H1 (cell line): ENCODE results near the gene PRKCA. TPM values are rescaled to one million over a fixed set of nuclear protein-coding genes. Genes with fewer than 3 reads are reported as not detected.
A peak's percentile ranks its signal among the peaks of the same experiment; 100 is the strongest.

Experiments
- CTCF ChIA-PET: fragments of 300-600 bp; sonication (Branson Sonifier 250); formaldehyde crosslinking; loops from one replicate; lab custom pipeline; 2021; ENCODE audit not compliant: partially characterized antibody; lab: Charles Lee
- POLR2A ChIA-PET: fragments of 300-600 bp; sonication (Branson Sonifier 250); formaldehyde crosslinking; loops from one replicate; lab custom pipeline; 2021; ENCODE audit warnings: inconsistent platforms; ENCODE audit not compliant: partially characterized antibody; lab: Charles Lee
- DNase-seq, 2 experiments: peaks; one replicate each; pipeline versions ENCODE4 v3.0.0 to v3.0.0-alpha.2; 2010 to 2022; ENCODE audit warnings: low spot score in 2 of 2, low read depth in 1 of 2, mixed read lengths in 1 of 2
- FAIRE-seq: peaks from 2 replicates; lab custom pipeline; 2011; peaks lifted over from hg19 to GRCh38; lab: Jason Lieb, UNC
- H2AFZ ChIP-seq: 2 replicates; pipeline ENCODE4 v1.8.1; 2012; ENCODE audit warnings: low read length, inconsistent platforms
- H2AK5ac ChIP-seq: 2 replicates; pipeline ENCODE4 v1.6.1; 2013; ENCODE audit warnings: low read depth, low read length
- H2BK120ac ChIP-seq: replicated peaks from 2 replicates; pipeline ENCODE3; 2013; ENCODE audit warnings: low read depth, low read length, inconsistent platforms
- H2BK12ac ChIP-seq: 2 replicates; pipeline ENCODE4 v1.6.1; 2013; ENCODE audit warnings: low read depth, low read length
- H2BK15ac ChIP-seq: 2 replicates; pipeline ENCODE4 v1.6.1; 2013; ENCODE audit warnings: low read length
- H2BK20ac ChIP-seq: 2 replicates; pipeline ENCODE4 v1.6.1; 2013; ENCODE audit warnings: low read length
- H2BK5ac ChIP-seq: 2 replicates; pipeline ENCODE4 v1.6.1; 2013; ENCODE audit warnings: low read depth, low read length
- H3K14ac ChIP-seq: 2 replicates; pipeline ENCODE4 v1.6.1; 2013; ENCODE audit warnings: inconsistent platforms; ENCODE audit not compliant: insufficient read length
- H3K18ac ChIP-seq: 2 replicates; pipeline ENCODE4 v1.6.1; 2013; ENCODE audit warnings: low read length; ENCODE audit errors: extremely low read depth
- H3K23ac ChIP-seq: 2 replicates; pipeline ENCODE4 v1.6.1; 2013; ENCODE audit warnings: inconsistent platforms; ENCODE audit not compliant: insufficient read length
- H3K23me2 ChIP-seq: 2 replicates; pipeline ENCODE4 v1.6.1; 2013; ENCODE audit warnings: low read depth, low read length
- H3K27ac ChIP-seq: 2 replicates; pipeline ENCODE4 v1.6.1; 2011; ENCODE audit warnings: low read depth, low read length, inconsistent platforms
- H3K27me3 ChIP-seq, 4 experiments: replicated peaks in 1 of 4; 1 replicate in 1 of 4; 2 replicates in 3 of 4; pipeline versions ENCODE4 v1.6.1 to v1.8.1; 2011 to 2013; ENCODE audit warnings: low read length in 3 of 4, mild to moderate bottlenecking in 3 of 4, inconsistent platforms in 2 of 4, mixed read lengths in 2 of 4, moderate library complexity in 1 of 4; ENCODE audit not compliant: control insufficient read depth in 3 of 4, insufficient read depth in 3 of 4; ENCODE audit errors: extremely low read depth in 1 of 4
- H3K36me3 ChIP-seq, 4 experiments: 2 replicates each; pipeline versions ENCODE4 v1.6.1 to v1.8.1; 2011 to 2013; ENCODE audit warnings: mild to moderate bottlenecking in 4 of 4, low read length in 3 of 4, moderate library complexity in 2 of 4, control low read depth in 1 of 4, inconsistent platforms in 1 of 4; ENCODE audit not compliant: insufficient read depth in 4 of 4, control insufficient read depth in 2 of 4
- H3K4ac ChIP-seq: replicated peaks from 2 replicates; pipeline ENCODE3; 2013; ENCODE audit warnings: low read length, low read depth, mixed read lengths, inconsistent platforms; ENCODE audit not compliant: insufficient read length
- H3K4me1 ChIP-seq, 4 experiments: replicated peaks in 1 of 4; 1 replicate in 1 of 4; 2 replicates in 3 of 4; pipeline versions ENCODE4 v1.6.1 to v1.8.1; 2011 to 2013; ENCODE audit warnings: low read length in 3 of 4, inconsistent platforms in 2 of 4, mixed read lengths in 1 of 4; ENCODE audit not compliant: insufficient read depth in 4 of 4, control insufficient read depth in 3 of 4
- H3K4me2 ChIP-seq, 2 experiments: 2 replicates each; pipeline versions ENCODE4 v1.6.1 to v1.8.1; 2011 to 2013; ENCODE audit warnings: low read depth in 2 of 2, low read length in 2 of 2, control low read depth in 1 of 2, inconsistent platforms in 1 of 2, mild to moderate bottlenecking in 1 of 2; ENCODE audit not compliant: insufficient read depth in 1 of 2
- H3K4me3 ChIP-seq, 4 experiments: fragments of 200-600, 300-600 bp in 1 of 4; sonication (generic), shearing (Covaris generic), sonication (Bioruptor Twin) in 1 of 4; 2 replicates each; pipeline versions ENCODE4 v1.5.1 to v1.8.1; 2011 to 2016; ENCODE audit warnings: low read length in 4 of 4, low read depth in 3 of 4, control low read depth in 2 of 4, inconsistent platforms in 2 of 4, mild to moderate bottlenecking in 2 of 4, mixed read lengths in 1 of 4, moderate library complexity in 1 of 4; ENCODE audit not compliant: insufficient read depth in 2 of 4; ENCODE audit errors: extremely low read depth in 1 of 4
- H3K56ac ChIP-seq: replicated peaks from 2 replicates; pipeline ENCODE3; 2013; ENCODE audit warnings: low read depth, mild to moderate bottlenecking, mixed read lengths, low read length, inconsistent platforms; ENCODE audit not compliant: insufficient read length
- H3K79me1 ChIP-seq: 2 replicates; pipeline ENCODE4 v1.6.1; 2013; ENCODE audit warnings: low read depth, low read length, control low read depth
- H3K79me2 ChIP-seq, 2 experiments: 2 replicates each; pipeline versions ENCODE4 v1.6.1 to v1.8.1; 2012 to 2013; ENCODE audit warnings: low read length in 2 of 2, mild to moderate bottlenecking in 2 of 2, inconsistent platforms in 1 of 2; ENCODE audit not compliant: insufficient read depth in 2 of 2, control insufficient read depth in 1 of 2
- H3K9ac ChIP-seq, 4 experiments: replicated peaks in 1 of 4; 1 replicate in 1 of 4; 2 replicates in 3 of 4; pipeline versions ENCODE4 v1.6.1 to v1.8.1; 2011 to 2013; ENCODE audit warnings: low read depth in 3 of 4, low read length in 3 of 4, control low read depth in 2 of 4, mild to moderate bottlenecking in 2 of 4, moderate library complexity in 2 of 4, inconsistent platforms in 1 of 4; ENCODE audit errors: extremely low read depth in 1 of 4
- H3K9me3 ChIP-seq, 2 experiments: 2 replicates each; pipeline versions ENCODE4 v1.6.1 to v1.8.1; 2012 to 2013; ENCODE audit warnings: mild to moderate bottlenecking in 2 of 2, moderate library complexity in 2 of 2, control low read depth in 1 of 2, inconsistent platforms in 1 of 2, low read depth in 1 of 2, low read length in 1 of 2, mixed read lengths in 1 of 2; ENCODE audit not compliant: insufficient read depth in 2 of 2
- H4K20me1 ChIP-seq, 2 experiments: replicated peaks in 1 of 2; 2 replicates each; pipeline versions ENCODE3 to v1.8.1; 2011 to 2013; ENCODE audit warnings: inconsistent platforms in 2 of 2, low read length in 2 of 2, mild to moderate bottlenecking in 1 of 2; ENCODE audit not compliant: insufficient read depth in 2 of 2, control insufficient read depth in 1 of 2
- H4K5ac ChIP-seq: 2 replicates; pipeline ENCODE4 v1.6.1; 2013; ENCODE audit warnings: low read length, low read depth, mixed read lengths, inconsistent platforms; ENCODE audit not compliant: insufficient read length
- H4K8ac ChIP-seq: 2 replicates; pipeline ENCODE4 v1.8.0; 2013; ENCODE audit warnings: mild to moderate bottlenecking, moderate library complexity, low read length, inconsistent platforms; ENCODE audit not compliant: insufficient read depth; ENCODE audit errors: extremely low read depth
- H4K91ac ChIP-seq: replicated peaks from 2 replicates; pipeline ENCODE3; 2013; ENCODE audit warnings: low read length, mixed read lengths, inconsistent platforms; ENCODE audit not compliant: insufficient read length
- BRCA1 ChIP-seq: IDR thresholded peaks from 2 replicates; pipeline ENCODE4 v1.6.1; 2012; ENCODE audit warnings: low read depth, low read length, improper control_type of control experiment
- CEBPB ChIP-seq: IDR thresholded peaks from 2 replicates; pipeline ENCODE4 v1.6.1; 2012; ENCODE audit warnings: low read depth, low read length
- CHD2 ChIP-seq: IDR thresholded peaks from 2 replicates; pipeline ENCODE4 v1.6.1; 2012; ENCODE audit warnings: low read length, improper control_type of control experiment
- EP300 ChIP-seq, 2 experiments: IDR thresholded peaks; 1 replicate in 1 of 2; 2 replicates in 1 of 2; pipeline ENCODE4 v1.6.1; 2011 to 2012; ENCODE audit warnings: low read depth in 2 of 2, low read length in 2 of 2, mild to moderate bottlenecking in 2 of 2, borderline replicate concordance in 1 of 2, inconsistent platforms in 1 of 2, moderate library complexity in 1 of 2
- RFX5 ChIP-seq: IDR thresholded peaks from 2 replicates; pipeline ENCODE4 v1.6.1; 2011; ENCODE audit warnings: low read depth, low read length, improper control_type of control experiment, borderline replicate concordance
- SAP30 ChIP-seq: fragments of 300-600 bp; sonication (generic); IDR thresholded peaks from 2 replicates; pipeline ENCODE4 v1.7.1; 2012; ENCODE audit warnings: low read length, moderate library complexity, mild to moderate bottlenecking, inconsistent platforms; ENCODE audit not compliant: insufficient read depth, insufficient replicate concordance
- SP1 ChIP-seq: IDR thresholded peaks from 2 replicates; pipeline ENCODE4 v1.6.1; 2011; ENCODE audit warnings: low read depth, low read length
- TBP ChIP-seq: IDR thresholded peaks from 2 replicates; pipeline ENCODE4 v1.6.1; 2011; ENCODE audit warnings: low read depth, low read length, improper control_type of control experiment
- ZNF274 ChIP-seq: IDR thresholded peaks from 2 replicates; pipeline ENCODE4 v1.7.0; 2012; ENCODE audit warnings: low read length, borderline replicate concordance; ENCODE audit errors: extremely low read depth
- WGBS, 2 experiments: shearing (Covaris generic) in 1 of 2; methylation state at CpG; one replicate each; pipeline versions ENCODE4 v1.1.6 to v1.1.7; 2013 to 2015; ENCODE audit warnings: low lambda C conversion rate in 2 of 2, mixed read lengths in 2 of 2, inconsistent platforms in 1 of 2, low coverage in 1 of 2, missing lambda C conversion rate in 1 of 2; ENCODE audit not compliant: insufficient replicate concordance in 2 of 2, insufficient coverage in 1 of 2, insufficient read length in 1 of 2; ENCODE audit errors: extremely low coverage in 1 of 2, missing lambda C conversion rate in 1 of 2; 5-methylcytosine and 5-hydroxymethylcytosine counted together
- polyA plus RNA-seq, 7 experiments: library from polyadenylated mRNA; depleted of rRNA in 3 of 7; stranded (reverse) in 5 of 7; unstranded in 2 of 7; fragments of >200 nt in 5 of 7; fragments of 200-250 nt in 2 of 7; gene quantifications; 1 replicate in 5 of 7; 2 replicates in 1 of 7; 4 replicates in 1 of 7; pipeline versions ENCODE4 v1.2.1 to v1.2.3, GENCODE V29; 2011 to 2013; ENCODE audit warnings: missing spikeins in 2 of 7, mixed read lengths in 2 of 7
- total RNA-seq: library from RNA; stranded (reverse); fragmentation: NEBNext Ultra II Directional; extraction: Animal tissue kit (Norgen Biotek cat#: 25700); gene quantifications from 2 replicates; pipeline ENCODE4 v1.2.1, GENCODE V29; 2021

Gene PRKCA
- total and polyA plus RNA-seq, 2 of the 8 experiments (the other 6 are each of a cell fraction or from before 2014, with no cell fraction given) = 5.8 to 17.8 TPM

DNA sequence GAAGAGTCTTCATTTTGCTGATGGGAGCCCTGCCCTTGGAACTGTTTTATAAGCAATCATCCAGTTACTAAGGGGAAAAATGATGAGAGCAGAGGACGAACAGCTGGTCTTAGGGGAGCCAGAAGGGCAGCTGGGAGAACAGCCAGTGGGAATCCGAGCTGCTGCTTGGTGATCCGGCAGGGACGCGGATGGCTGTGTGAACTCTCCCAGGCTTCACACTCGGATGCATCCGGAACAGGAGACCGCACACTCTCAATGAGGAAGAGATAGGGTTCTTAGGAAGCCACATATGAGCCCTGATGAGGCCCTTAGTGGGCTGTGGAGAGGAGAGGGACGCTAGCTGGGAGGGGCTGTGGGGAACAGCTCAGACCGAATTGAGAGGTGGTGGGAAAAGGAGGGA lies 527.5 kb downstream of the PRKCA start:
- Histone ChIP-seq H3K9ac (no peak overlapping the region), H4K91ac (no peak overlapping the region), H3K27me3 (peaks cover 0 to 3% (median 2%) of the 10 kb centered on the region in 4 experiments; a peak in 3 of 7 replicates), H2BK12ac (0 out of 2 replicates have a peak overlapping the region, but pooled peaks have one; percentile 51), H4K20me1 (no peaks in the 10 kb centered on the region), H3K18ac (no peak overlapping the region; the same call in 1 of the 2 replicates), H3K4ac (no peak overlapping the region), H2BK120ac (no peak overlapping the region), H4K8ac (no peak overlapping the region), H3K79me1 (no peaks in the 10 kb centered on the region), H2BK5ac (no peak overlapping the region), H2BK15ac (no peak overlapping the region), H2BK20ac (no peak overlapping the region), H3K23me2 (no peaks in the 10 kb centered on the region; the same call in 1 of the 2 replicates), H4K5ac (no peak overlapping the region), H3K36me3 (no peaks in the 10 kb centered on the region), H3K4me2 (peak overlapping the region; percentile 37 to 39; a peak in 3 of 4 replicates), H2AK5ac (no peak overlapping the region), H3K27ac (no peak overlapping the region), H3K23ac (no peak overlapping the region), H3K14ac (no peak overlapping the region), H3K79me2 (no peaks in the 10 kb centered on the region), H2AFZ (no peak overlapping the region), H3K4me3 (0 out of 8 replicates have a peak overlapping the region, but pooled peaks of 1 of the 4 experiments have one; percentile 6), H3K9me3 (no peaks in the 10 kb centered on the region), H3K4me1 (peaks cover 2 to 16% (median 8%) of the 10 kb centered on the region in 4 experiments), H3K56ac (no peak overlapping the region)
- ChIA-PET POLR2A (interaction anchor here (0.9 to 1.3 kb wide), 3 partner anchors 11 to 547 kb away, joined by 3 read pairs; partner anchors contain the start of gene PITPNC1), CTCF (interaction anchor here (0.6 to 1.6 kb wide), 13 partner anchors 10 to 214 kb away, joined by 3 to 8 read pairs (median 3); partner anchors contain the start of gene CACNG1)
- 56% methylated on average over 10 of the region's 10 CpGs; no CpG with 5 or more reads in 1 of the 2 experiments for WGBS, 2 experiments
- DNase-seq (no peak), FAIRE-seq (no peak)
- peak; percentile 17 for TF ChIP-seq SAP30
- TF ChIP-seq EP300 (IDR thresholded peaks at IDR 0.05; ENCODE audit: borderline replicate concordance in 1 of 2, low read depth in 2 of 2, low read length in 2 of 2) = no peak
- no peak for TF ChIP-seq CHD2
- TF ChIP-seq ZNF274 = no peak
- TF ChIP-seq RFX5 = no peak
- no peak for TF ChIP-seq SP1
- 0 out of 2 replicates have a peak, but pooled peaks have one; percentile 2 for TF ChIP-seq TBP
- TF ChIP-seq BRCA1 = no peak
- TF ChIP-seq CEBPB = no peak
